ENCODE data around the gene GALNT11.
A peak's percentile ranks its signal among the peaks of the same experiment; 100 is the strongest.

The GALNT11 gene

DNA sequence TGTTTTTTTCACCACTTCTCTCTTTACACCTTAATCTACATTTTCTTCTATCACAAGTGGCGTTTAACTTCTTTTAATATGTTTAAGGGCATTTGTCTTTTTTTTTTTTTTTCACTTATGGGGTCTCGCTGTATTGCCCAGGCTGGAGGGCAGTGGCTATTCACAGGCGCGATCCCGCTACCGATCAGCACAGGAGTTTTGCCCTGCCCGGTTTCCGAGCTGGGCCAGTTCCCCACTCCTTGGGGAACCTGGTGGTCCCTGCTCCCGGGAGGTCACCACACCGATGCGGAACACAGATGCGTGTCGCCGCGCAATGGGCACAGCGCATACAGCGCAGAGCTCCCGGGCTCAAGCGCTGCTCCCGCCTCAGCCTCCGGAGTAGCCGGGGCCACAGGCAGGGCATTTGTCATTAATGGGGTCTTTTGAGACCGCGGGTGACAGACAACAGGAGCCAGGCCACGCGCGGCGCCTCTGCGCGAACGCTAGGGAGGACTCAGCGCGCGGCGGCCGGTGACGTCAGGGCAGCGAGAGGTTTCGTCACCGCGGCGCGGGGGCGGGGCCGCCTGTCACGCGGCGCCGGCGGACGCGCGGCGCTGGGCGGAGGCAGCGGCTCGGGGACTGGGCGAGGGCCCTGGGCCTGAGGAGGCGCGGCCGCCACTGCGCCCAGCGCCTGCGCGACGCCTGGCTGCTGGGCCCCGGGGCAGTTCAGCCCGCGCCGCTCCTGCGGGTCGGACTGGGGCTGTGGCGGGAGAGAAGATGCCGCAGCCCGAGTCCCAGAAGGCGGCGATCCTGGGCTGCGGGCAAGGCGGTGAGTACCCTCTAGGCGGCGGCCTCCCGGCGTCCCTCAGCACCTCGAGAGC, at the start of gene GALNT11:
Gene GALNT11 (plus strand): TSS at position 598 of the 860 bp plus-strand sequence. CDS start 68,554 bp downstream, outside the sequence.
- Histone ChIP-seq H3K27ac (ENCODE audit: low read depth, low read length) (peak within 1 kb of the TSS; percentile 86), H3K9me3 (ENCODE audit: low read length) (no peaks in the 10 kb centered on the region), H3K36me3 (ENCODE audit: insufficient read depth, low read length) (no peaks in the 10 kb centered on the region), H3K9ac (ENCODE audit: low read length) (peak within 1 kb of the TSS; percentile 90), H3K4me3 (ENCODE audit: low read depth in 1 of 2, low read length in 2 of 2) (peak within 1 kb of the TSS; percentile 72 to 93), H3K4me1 (ENCODE audit: insufficient read depth, low read length) (peaks cover 9% of the 10 kb centered on the region), H3K27me3 (ENCODE audit: control insufficient read depth in 1 of 2, insufficient read depth in 2 of 2, low read length in 2 of 2) (no peaks in the 10 kb centered on the region)

DNA sequence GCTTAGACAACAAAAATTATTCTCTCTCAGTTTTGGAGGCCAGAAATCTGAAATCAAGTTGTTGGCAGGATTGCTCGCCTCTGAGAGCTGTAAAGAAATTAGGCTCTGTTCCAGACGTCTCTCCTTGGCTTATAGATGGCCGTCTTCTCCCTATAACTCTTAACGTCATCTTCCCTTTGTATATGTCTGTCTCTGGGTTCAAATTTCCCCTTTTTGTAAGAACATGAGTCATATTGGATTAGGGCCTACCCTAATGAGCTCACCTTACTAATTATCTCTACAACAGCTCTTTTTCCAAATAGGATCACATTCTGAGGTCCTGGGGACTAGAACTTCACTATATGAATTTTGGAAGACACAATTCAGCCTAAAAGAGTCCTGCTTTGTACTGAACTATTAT, 46.9 kb upstream of the GALNT11 start:
- Histone ChIP-seq H3K27me3 (ENCODE audit: control insufficient read depth in 1 of 2, insufficient read depth in 2 of 2, low read length in 2 of 2) (no peaks in the 10 kb centered on the region), H3K36me3 (ENCODE audit: insufficient read depth, low read length) (no peaks in the 10 kb centered on the region), H3K4me1 (ENCODE audit: insufficient read depth, low read length) (no peaks in the 10 kb centered on the region), H3K9ac (ENCODE audit: low read length) (no peak overlapping the region), H3K9me3 (ENCODE audit: low read length) (no peaks in the 10 kb centered on the region), H3K27ac (ENCODE audit: low read depth, low read length) (no peak overlapping the region), H3K4me3 (ENCODE audit: low read depth in 1 of 2, low read length in 2 of 2) (no peak overlapping the region)

GRCh38 chr7:151981223-151981622, 44.3 kb upstream of the GALNT11 start:
- no peak overlapping the region for H3K27ac ChIP-seq (ENCODE audit: low read depth, low read length)
- no peaks in the 10 kb centered on the region for H3K4me1 ChIP-seq (ENCODE audit: insufficient read depth, low read length)
- H3K27me3 ChIP-seq (ENCODE audit: control insufficient read depth in 1 of 2, insufficient read depth in 2 of 2, low read length in 2 of 2): no peaks in the 10 kb centered on the region
- H3K9me3 ChIP-seq (ENCODE audit: low read length): no peaks in the 10 kb centered on the region
- no peak overlapping the region for H3K9ac ChIP-seq (ENCODE audit: low read length)
- no peaks in the 10 kb centered on the region for H3K36me3 ChIP-seq (ENCODE audit: insufficient read depth, low read length)
- H3K4me3 ChIP-seq (ENCODE audit: low read depth in 1 of 2, low read length in 2 of 2): no peak overlapping the region

DNA sequence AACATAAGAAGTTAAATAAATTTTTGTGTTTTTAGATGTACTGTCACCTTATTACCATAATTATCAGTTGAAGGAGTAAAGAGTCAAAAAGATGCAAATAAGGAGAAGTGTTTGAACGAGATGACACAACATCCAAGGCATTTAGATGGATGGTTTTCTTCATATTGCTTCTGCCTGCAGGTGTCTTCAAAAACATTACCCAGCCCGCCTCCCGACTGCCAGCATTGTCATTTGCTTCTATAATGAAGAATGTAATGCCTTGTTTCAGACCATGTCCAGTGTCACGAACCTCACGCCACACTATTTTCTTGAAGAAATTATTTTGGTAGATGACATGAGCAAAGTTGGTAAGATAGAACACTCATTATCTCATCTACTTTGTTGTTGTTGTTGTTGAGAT, 42.7 kb upstream of the GALNT11 start:
- H3K4me1 ChIP-seq (ENCODE audit: insufficient read depth, low read length): no peaks in the 10 kb centered on the region
- no peak overlapping the region for H3K9ac ChIP-seq (ENCODE audit: low read length)
- no peaks in the 10 kb centered on the region for H3K36me3 ChIP-seq (ENCODE audit: insufficient read depth, low read length)
- no peaks in the 10 kb centered on the region for H3K9me3 ChIP-seq (ENCODE audit: low read length)
- H3K27me3 ChIP-seq (ENCODE audit: control insufficient read depth in 1 of 2, insufficient read depth in 2 of 2, low read length in 2 of 2): no peaks in the 10 kb centered on the region
- H3K27ac ChIP-seq (ENCODE audit: low read depth, low read length): no peak overlapping the region
- H3K4me3 ChIP-seq (ENCODE audit: low read depth in 1 of 2, low read length in 2 of 2): no peak overlapping the region

DNA sequence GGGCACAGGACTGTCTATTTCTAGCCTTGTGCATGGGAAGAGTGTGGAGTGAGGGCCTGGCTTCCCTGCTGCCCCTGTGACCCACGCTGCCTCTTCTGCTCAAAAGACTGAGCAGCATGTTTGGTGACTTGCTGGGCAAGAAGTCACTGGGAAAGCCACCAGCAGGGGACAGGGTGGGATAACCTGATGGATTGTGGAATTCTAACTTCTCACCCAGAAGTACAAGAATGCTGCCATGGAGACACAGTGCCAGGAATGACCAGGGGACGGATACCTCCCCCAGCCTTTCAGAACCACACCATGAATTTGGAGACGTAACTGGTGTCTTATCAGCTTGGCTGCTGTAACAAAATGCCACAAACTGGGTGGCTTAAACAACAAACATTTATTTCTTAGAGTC, 40.9 kb upstream of the GALNT11 start:
- H3K9me3 ChIP-seq (ENCODE audit: low read length): no peaks in the 10 kb centered on the region
- H3K27me3 ChIP-seq (ENCODE audit: control insufficient read depth in 1 of 2, insufficient read depth in 2 of 2, low read length in 2 of 2): no peaks in the 10 kb centered on the region
- no peaks in the 10 kb centered on the region for H3K4me1 ChIP-seq (ENCODE audit: insufficient read depth, low read length)

DNA sequence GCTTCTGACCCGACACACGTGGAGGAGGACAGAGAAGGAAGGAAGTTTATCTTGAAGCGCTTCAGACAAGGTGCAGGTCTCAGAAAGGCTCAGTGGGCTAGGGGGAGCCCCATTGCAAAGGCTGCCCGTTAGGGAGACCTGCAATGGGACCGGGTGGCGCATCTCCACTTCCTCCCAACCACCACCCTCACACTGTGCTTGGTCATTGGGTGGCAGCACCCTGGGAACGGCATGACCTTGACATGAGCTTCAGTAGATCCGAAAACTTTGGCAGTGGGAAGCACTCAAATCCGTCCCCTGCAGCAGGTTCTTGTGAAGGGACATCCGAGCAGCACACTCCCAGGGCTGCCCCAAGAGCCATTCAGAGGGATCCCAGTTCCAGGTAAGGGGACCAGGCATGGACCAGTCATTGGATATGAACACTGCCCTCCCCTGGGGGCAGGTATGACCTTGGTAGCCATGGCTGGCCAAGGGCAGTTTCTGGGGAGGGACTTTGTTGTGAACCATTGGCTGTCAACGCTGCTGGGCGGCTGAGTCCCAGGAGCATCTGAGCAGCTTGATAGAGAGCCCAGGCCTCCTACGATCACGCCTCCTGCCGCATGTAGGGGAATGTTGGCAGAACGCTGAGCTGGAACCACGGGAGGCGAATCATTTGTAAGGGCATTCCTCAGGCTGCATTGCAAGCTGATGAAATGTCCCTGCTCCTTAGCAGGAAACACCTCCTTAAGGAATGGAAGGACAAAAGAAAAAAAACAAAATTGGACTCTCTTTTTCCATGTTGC, 37.5 kb upstream of the GALNT11 start:
- H3K9ac ChIP-seq (ENCODE audit: low read length): no peak overlapping the region
- H3K27ac ChIP-seq (ENCODE audit: low read depth, low read length): no peak overlapping the region
- no peak overlapping the region for H3K4me3 ChIP-seq (ENCODE audit: low read depth in 1 of 2, low read length in 2 of 2)
- H3K27me3 ChIP-seq (ENCODE audit: control insufficient read depth in 1 of 2, insufficient read depth in 2 of 2, low read length in 2 of 2): no peaks in the 10 kb centered on the region
- no peaks in the 10 kb centered on the region for H3K4me1 ChIP-seq (ENCODE audit: insufficient read depth, low read length)
- no peaks in the 10 kb centered on the region for H3K36me3 ChIP-seq (ENCODE audit: insufficient read depth, low read length)
- H3K9me3 ChIP-seq (ENCODE audit: low read length): no peaks in the 10 kb centered on the region

More for the DNA sequence above, 40.9 kb upstream of the GALNT11 start:
- Histone ChIP-seq H3K36me3 (ENCODE audit: insufficient read depth, low read length) (no peaks in the 10 kb centered on the region), H3K9ac (ENCODE audit: low read length) (no peak overlapping the region), H3K27ac (ENCODE audit: low read depth, low read length) (no peak overlapping the region), H3K4me3 (ENCODE audit: low read depth in 1 of 2, low read length in 2 of 2) (no peak overlapping the region)

- Histone ChIP-seq H3K27me3 (ENCODE audit: control insufficient read depth in 1 of 2, insufficient read depth in 2 of 2, low read length in 2 of 2) (no peaks in the 10 kb centered on the region), H3K4me1 (ENCODE audit: insufficient read depth, low read length) (no peaks in the 10 kb centered on the region), H3K9ac (ENCODE audit: low read length) (no peak overlapping the region), H3K27ac (ENCODE audit: low read depth, low read length) (no peak overlapping the region), H3K36me3 (ENCODE audit: insufficient read depth, low read length) (no peaks in the 10 kb centered on the region), H3K4me3 (ENCODE audit: low read depth in 1 of 2, low read length in 2 of 2) (no peak overlapping the region), H3K9me3 (ENCODE audit: low read length) (no peaks in the 10 kb centered on the region)
These were observed 33.1 kb upstream of the GALNT11 start for GRCh38 chr7:151992375-151992774.

DNA sequence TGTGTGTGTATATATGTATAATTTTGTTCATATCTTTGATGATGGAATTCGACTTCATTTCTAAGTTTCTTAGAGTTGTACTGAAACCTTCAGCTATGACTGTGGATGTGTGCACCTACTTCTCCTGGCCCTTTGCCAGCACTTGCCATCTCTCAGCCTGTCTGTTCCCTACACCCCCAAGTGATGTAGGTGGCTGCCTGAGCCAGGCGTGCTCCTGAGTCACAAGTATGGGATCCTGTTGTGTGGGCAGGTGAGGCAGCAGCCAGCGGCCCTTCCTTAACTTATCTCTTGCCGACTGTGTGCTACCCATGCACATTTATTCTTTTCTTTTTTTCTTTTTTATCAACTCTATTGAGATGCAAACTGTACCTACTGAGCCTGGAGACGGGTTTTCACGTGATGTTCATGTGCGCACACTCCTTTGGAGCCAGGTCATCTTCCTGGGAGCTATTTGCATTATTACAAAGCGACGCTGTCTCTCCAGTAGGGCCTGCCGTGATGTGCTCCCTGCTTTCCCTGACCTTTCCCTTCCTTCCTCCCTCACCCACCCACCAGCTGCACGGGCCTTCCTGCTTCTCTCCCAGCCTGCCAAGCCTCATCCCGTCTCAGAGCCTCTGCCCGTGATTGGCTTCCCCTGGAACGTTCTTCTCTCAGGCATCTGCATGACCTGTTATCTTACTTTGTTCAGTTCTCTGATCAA, 31.3 kb upstream of the GALNT11 start:
- no peaks in the 10 kb centered on the region for H3K9me3 ChIP-seq (ENCODE audit: low read length)
- H3K4me3 ChIP-seq (ENCODE audit: low read depth in 1 of 2, low read length in 2 of 2): no peak overlapping the region
- H3K4me1 ChIP-seq (ENCODE audit: insufficient read depth, low read length): no peaks in the 10 kb centered on the region
- no peaks in the 10 kb centered on the region for H3K27me3 ChIP-seq (ENCODE audit: control insufficient read depth in 1 of 2, insufficient read depth in 2 of 2, low read length in 2 of 2)
- H3K36me3 ChIP-seq (ENCODE audit: insufficient read depth, low read length): no peaks in the 10 kb centered on the region
- no peak overlapping the region for H3K27ac ChIP-seq (ENCODE audit: low read depth, low read length)
- no peak overlapping the region for H3K9ac ChIP-seq (ENCODE audit: low read length)

GRCh38 chr7:151999424-152000090, 25.9 kb upstream of the GALNT11 start:
- H3K36me3 ChIP-seq (ENCODE audit: insufficient read depth, low read length): no peaks in the 10 kb centered on the region
- H3K27me3 ChIP-seq (ENCODE audit: control insufficient read depth in 1 of 2, insufficient read depth in 2 of 2, low read length in 2 of 2): no peaks in the 10 kb centered on the region
- no peak overlapping the region for H3K4me3 ChIP-seq (ENCODE audit: low read depth in 1 of 2, low read length in 2 of 2)
- no peaks in the 10 kb centered on the region for H3K9me3 ChIP-seq (ENCODE audit: low read length)
- H3K9ac ChIP-seq (ENCODE audit: low read length): no peak overlapping the region
- no peak overlapping the region for H3K27ac ChIP-seq (ENCODE audit: low read depth, low read length)
- H3K4me1 ChIP-seq (ENCODE audit: insufficient read depth, low read length): no peaks in the 10 kb centered on the region

- Histone ChIP-seq H3K9me3 (ENCODE audit: low read length) (no peaks in the 10 kb centered on the region), H3K27ac (ENCODE audit: low read depth, low read length) (no peak overlapping the region), H3K36me3 (ENCODE audit: insufficient read depth, low read length) (no peaks in the 10 kb centered on the region)
These were observed 25.3 kb upstream of the GALNT11 start for GRCh38 chr7:152000191-152000590.

GRCh38 chr7:152006336-152006735, 19.1 kb upstream of the GALNT11 start:
- H3K36me3 ChIP-seq (ENCODE audit: insufficient read depth, low read length): no peaks in the 10 kb centered on the region
- H3K9ac ChIP-seq (ENCODE audit: low read length): no peak overlapping the region
- H3K9me3 ChIP-seq (ENCODE audit: low read length): no peaks in the 10 kb centered on the region
- H3K4me3 ChIP-seq (ENCODE audit: low read depth in 1 of 2, low read length in 2 of 2): no peak overlapping the region
- H3K27me3 ChIP-seq (ENCODE audit: control insufficient read depth in 1 of 2, insufficient read depth in 2 of 2, low read length in 2 of 2): no peaks in the 10 kb centered on the region
- no peaks in the 10 kb centered on the region for H3K4me1 ChIP-seq (ENCODE audit: insufficient read depth, low read length)
- no peak overlapping the region for H3K27ac ChIP-seq (ENCODE audit: low read depth, low read length)

More at GRCh38 chr7:152000191-152000590, 25.3 kb upstream of the GALNT11 start:
- Histone ChIP-seq H3K27me3 (ENCODE audit: control insufficient read depth in 1 of 2, insufficient read depth in 2 of 2, low read length in 2 of 2) (no peaks in the 10 kb centered on the region), H3K9ac (ENCODE audit: low read length) (no peak overlapping the region), H3K4me3 (ENCODE audit: low read depth in 1 of 2, low read length in 2 of 2) (no peak overlapping the region), H3K4me1 (ENCODE audit: insufficient read depth, low read length) (no peaks in the 10 kb centered on the region)
